C4-2B (cell line): ENCODE data around the gene CXXC4.

ENCODE experiments used
- CTCF ChIP-seq: fragments of 450-650 bp; conservative IDR thresholded peaks from 2 replicates; pipeline ENCODE4 v1.5.1; 2017; ENCODE audit warnings: mild to moderate bottlenecking
- ZFX ChIP-seq: fragments of 450-650 bp; IDR thresholded peaks from 2 replicates; pipeline ENCODE4 v1.6.1; 2017

GRCh38 chr4:104449537-104449936 lies 45.2 kb downstream of the CXXC4 start:
- no peak for TF ChIP-seq CTCF
- TF ChIP-seq ZFX: no peak
